NT2/D1 (cell line): ENCODE measurements around the gene CRYBG2.

ENCODE experiments used
- SUZ12 ChIP-seq: IDR thresholded peaks from 2 replicates; pipeline ENCODE4 v1.6.1; 2011; ENCODE audit not compliant: insufficient read length, insufficient read depth; ENCODE audit errors: extremely low read depth
- YY1 ChIP-seq: IDR thresholded peaks from 2 replicates; pipeline ENCODE4 v1.6.1; 2011; ENCODE audit not compliant: insufficient read length, insufficient read depth
- ZNF274 ChIP-seq: IDR thresholded peaks from 2 replicates; pipeline ENCODE4 v1.6.1; 2011; ENCODE audit warnings: mild to moderate bottlenecking, low read depth, low read length

GRCh38 chr1:26337206-26337535 lies 16.8 kb downstream of the CRYBG2 start:
- no peak for TF ChIP-seq YY1
- no peak for TF ChIP-seq SUZ12
- no peak for TF ChIP-seq ZNF274
